Activated T-cell treated with anti-CD3 and anti-CD28 coated beads for 48 hours (primary cell): ENCODE data around the gene G3BP2.
A peak's percentile ranks its signal among the peaks of the same experiment; 100 is the strongest.

Experiments
- DNase-seq: peaks from one replicate; pipeline ENCODE4 v3.0.0-alpha.2; 2020; ENCODE audit warnings: low read depth

G3BP2 gene

DNA sequence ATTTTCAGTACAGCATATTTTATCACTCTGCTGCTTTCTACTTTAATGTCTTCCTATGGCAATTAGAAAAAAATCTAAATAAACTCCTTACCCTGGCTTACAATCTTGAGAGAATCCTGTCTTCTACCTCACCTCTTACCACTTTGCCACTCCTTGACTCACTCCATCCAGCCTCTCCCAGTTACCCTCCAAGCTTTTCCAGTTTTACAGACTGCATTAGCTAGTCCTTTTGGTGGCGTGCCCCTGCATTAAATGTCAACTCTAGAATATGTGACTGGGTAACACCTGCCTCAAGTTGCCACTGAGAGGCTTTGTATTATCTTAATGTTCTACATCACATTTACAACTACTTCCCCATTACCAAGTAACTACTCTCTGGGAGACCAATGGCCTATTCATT lies 35.4 kb downstream of the G3BP2 start:
- no peak for DNase-seq

DNA sequence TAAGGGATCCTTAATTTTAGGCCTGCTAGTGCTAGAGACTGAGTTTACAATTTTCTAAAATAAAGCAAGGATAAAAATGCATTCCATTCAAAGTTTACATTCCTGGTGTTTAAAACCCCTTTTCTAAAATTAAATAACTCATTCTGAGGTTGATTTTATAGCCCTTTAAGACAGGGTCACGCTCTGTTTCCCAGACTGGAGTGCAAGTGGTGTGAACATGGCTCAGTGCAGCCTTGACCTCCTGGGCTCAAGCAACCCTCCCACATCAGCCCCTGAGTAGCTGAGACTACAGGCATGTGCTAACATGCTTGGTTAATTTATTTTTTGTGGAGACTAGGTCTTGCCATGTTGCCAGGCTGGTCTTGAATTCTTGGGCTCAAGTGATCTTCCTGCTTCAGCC lies 36.0 kb downstream of the G3BP2 start:
- DNase-seq = no peak

DNA sequence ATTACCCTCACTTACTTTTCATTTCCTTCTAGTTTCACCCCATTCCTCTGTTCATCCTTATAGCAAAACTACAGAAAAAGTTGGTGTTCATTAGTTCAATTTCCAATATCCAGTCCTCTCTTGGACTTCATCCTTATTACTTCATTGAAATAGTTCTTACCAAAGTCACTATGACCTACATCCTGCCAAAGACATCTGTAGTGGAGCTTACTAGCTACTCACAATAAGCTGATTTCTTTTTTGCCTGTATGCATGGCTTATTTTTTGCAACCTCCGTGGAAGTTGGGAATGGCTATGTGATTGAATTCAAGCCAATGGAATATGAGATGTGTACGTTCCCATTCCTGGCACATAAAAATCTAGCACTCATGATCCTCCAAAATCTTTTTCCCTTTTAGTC lies 38.3 kb downstream of the G3BP2 start:
- DNase-seq = no peak

DNA sequence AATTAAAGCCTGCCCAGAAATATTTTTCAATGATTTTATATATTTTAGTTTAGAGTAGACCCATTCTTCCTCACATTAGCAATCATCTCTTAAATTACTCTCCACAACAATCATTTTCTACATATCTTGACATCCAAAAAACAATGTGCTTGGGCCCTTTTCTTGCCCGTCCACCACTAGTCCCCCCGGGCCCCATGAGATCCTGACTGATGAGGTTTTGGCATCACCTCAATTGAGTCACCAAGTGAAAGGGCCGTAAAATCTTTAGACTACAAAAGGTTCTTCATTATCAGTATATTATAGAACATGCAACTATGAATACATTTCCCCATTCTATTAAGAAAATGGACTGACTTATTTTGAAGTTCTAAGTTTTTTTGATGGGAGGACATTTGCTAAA lies 38.9 kb downstream of the G3BP2 start:
- no peak for DNase-seq

DNA sequence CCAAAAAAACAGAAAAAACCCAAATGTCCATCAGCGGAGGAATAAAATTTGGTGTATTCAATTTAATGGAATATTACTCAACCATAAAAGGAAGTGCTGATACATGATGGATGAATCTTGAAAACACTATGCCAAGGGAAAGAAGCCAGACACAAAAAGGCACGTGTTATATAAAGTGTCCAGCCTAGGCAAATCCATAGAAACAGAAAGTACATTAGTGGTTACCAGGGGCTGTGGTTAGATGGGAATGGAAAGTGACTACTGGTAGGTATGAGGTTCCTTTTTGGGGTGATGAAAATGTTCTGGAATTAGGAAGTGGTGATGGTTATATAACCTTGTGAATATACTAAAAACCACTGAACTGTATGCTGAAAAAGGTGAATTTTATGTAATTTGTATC lies 39.4 kb downstream of the G3BP2 start:
- DNase-seq = no peak

DNA sequence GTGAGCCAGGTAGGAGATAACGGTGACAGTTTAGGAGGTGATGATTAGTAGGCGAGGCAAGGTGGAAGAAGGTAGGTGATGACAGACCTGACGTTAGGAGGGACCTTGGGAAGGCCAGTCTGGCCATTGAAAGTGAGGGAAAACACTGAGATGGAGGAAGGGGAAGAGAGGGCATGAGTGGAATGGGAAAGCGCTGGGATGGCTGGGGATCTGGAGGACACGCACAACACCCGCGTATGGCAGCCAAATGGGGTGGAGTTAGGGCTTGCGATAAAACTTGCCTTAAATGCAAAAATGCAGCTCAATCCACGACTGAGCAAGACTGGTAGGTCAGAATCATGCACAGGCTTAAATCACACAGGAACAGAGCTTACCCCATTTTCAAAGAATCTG lies 42.3 kb downstream of the G3BP2 start:
- no peak for DNase-seq

DNA sequence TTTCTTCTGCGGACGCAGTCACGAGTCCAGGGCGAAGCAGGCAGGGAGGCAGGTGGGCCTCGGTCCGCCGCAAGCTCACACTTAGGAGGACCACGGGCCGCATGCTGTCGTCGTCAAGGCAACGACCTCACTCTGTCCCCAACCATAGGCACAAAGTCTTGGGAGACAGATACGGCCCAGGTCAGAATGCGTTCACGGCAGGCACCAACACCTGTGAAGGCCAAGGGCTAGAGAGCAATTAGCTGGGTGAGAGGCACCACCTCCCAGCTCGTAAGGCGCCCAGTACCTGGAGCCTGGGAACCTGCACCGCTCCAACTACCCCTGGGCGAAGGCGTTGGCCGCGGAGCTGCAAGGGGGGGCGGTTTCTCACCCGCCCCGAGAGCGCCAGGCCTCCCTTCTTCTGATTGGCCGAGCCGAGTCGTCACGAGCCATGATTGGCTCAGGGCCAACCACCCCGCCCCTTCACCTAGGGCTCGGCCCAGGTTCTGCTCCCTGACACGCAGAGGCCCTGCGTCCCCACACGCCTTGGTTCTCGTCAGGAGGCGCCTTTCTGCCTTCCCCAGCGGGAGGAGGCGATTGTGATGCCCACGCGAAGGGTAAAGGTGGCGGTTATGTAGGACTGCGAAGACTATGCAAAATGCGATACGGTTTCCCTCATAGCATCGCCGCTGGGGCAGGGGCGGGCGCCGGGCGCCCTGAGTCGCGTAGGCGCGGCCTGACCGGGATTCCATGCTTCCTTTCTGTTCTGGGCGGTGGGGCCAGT lies 42.9 kb downstream of the G3BP2 start, which contains the start of gene CDKL2:
CDKL2 (minus strand) TSS at position 355 of the 763 bp plus-strand sequence. CDS start 4,540 bp downstream, outside the sequence.
- peak; percentile 85 for DNase-seq

DNA sequence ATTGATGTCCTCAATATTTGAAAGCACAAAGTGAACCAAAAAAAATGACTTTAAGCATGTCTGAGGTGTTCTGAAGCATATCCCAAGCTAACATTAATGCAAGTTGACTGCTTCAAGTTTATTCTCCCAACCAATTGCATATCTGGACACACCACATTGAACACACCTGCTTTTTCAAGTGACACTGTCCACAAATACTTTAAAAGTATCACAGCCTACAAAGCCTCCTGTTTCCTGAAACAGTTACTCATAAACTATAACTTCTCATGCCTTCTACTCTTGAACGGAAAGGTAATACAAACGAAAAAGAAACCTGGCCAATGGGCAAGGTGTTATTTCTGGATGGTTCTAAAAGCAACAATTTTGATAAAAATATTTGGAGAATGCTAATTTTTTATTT lies 44.0 kb downstream of the G3BP2 start:
- no peak for DNase-seq

DNA sequence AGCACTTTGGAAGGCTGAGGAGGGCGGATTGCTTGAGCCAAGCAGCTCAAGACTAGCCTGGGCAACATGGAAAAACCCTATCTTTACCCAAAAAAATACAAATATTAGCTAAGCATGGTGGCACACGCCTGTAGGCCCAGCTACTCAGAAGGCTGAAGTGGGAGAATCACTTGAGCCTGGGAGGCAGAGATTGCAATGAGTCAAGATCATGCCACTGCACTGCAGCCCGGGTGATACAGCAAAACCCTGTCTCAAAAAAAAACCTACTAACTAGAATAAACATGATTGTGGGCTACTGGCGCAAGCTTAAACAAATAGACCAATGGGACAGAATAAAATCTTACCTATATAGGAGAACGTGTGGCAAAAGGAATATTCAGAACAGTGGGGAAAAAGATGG lies 50.2 kb downstream of the G3BP2 start:
- no peak for DNase-seq

DNA sequence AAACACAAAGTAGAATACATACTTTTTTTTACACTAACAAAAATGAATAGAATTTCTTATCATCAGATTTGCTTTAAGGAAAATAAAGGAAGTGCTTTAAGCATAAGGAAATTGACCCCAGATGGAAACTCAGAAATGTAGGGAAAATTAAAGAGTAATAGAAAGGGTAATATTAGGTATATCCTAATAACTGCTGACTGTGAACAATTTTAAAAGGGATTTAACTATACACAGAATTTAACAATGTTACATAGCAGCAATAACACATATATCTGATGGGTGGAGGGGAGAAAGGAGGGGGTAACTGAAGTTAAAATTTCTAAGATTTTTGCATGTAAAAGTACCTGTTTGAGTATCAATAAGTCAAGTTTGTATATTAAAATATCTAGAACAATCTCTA lies 51.5 kb downstream of the G3BP2 start:
- no peak for DNase-seq

DNA sequence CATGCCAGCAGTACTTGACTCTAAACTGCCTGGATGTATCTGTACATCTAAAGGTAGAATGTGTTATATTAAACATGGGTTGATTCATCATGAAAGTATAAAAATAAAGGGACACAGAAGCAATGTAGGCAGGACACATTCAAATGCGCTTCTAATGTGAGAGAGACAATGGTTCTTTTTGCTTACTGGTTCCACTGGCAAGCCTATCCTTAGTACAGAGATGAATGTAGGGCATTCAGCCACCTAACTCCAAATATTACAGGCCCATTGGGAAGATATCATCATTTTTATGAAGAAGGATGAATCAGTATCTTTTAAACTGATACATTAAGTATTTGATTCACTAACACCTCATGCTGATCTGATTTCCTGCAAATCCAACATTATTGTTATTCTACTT lies 60.9 kb downstream of the G3BP2 start:
- no peak for DNase-seq

DNA sequence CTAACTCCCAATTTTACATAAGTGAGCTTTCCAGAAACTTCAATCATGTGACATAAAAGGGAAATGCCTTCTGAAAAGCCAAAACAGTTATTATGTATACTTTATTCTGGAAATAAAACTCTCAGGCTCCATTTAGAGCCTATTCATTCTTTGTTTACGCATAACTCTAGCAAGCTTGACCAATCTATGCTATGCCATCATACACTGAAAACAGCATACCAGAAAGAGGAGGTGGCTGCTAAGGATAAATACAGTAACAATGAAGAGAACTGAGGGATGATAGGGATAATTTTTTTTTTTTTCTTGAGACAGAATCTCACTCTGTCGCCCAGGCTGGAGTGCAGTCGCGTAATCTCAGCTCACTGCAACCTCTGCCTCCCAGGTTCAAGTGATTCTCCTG lies 67.3 kb downstream of the G3BP2 start:
- DNase-seq = no peak

DNA sequence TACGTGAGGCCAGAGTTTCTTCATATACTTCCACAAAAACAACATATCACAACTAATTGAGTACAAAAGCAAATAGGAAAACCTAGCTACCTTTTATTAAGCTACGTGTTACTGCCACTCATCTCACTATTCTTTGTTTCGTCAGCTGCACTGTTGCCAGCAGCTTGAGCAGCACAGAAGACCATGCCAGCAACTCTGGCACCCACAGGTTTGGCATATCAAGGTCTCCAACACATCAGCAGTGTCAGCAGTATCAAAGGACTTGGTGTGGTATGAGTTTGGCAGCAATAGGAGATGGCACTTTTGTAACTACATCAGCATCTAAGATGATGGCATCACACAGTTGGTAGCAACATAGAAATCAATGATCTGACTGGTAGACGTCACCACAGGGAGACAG lies 73.6 kb downstream of the G3BP2 start:
- no peak for DNase-seq

DNA sequence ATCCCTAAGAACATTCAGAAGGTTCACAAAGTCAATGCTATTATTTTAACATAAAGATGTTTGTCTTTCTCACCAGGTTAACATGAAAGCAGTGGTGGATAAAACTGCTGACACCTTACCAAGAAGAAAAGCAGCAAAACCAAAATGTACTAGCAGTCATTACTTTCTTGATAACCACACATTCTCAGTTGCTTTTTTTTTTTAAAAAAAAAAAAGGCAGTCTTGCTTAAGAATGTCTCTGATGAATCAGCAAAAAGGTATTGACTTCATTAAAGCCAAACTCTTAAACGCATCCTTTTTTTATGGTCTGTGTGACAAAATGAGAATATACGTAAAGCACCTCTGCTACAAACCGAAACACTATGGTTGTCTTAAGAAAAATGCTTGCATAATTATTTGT lies 74.8 kb downstream of the G3BP2 start:
- no peak for DNase-seq

DNA sequence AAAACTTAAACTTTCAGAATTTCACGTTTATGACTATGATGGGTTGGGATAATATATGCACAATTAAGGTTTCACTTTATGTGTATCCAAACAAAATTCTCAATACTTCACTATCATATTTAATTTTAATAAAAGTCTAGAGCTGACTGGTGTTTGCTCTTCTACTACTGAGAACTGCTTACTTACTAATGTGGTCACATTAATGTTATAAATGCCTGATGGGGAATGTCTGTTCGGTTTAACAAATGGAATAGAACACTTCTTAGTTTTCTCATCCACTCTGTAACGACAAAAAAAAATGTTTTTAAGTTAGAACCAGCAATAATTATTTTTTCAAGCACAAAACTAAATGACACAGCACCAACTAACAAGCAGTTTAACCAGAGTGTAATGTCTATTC lies 77.2 kb downstream of the G3BP2 start:
- DNase-seq = no peak

DNA sequence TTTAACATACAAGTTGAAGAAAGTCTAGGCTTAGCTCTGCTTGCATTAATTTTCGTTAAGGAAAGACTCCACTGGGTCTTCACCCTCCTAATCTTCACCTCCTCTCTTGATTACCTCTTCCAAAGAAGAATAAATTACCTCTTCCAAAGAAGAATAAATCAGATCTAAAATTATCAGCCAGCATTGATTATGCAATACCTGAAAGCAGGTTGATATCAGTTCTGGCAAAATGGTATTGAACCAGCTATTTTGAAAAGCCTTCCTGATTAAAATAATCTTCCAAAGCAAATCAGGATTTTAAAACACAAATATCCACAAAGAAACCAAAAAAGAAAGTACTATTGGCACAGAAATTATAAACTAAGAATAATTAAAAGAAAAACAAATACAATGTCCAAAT lies 79.8 kb downstream of the G3BP2 start:
- DNase-seq = no peak
